Common myeloid progenitor, CD34-positive (primary cell): ENCODE results near the gene FAM168B.

Experiments
- CTCF ChIA-PET: fragments of 350-600 bp; sonication (Branson Sonifier 250); formaldehyde crosslinking; loops from one replicate; lab custom pipeline; 2021; ENCODE audit warnings: antibody characterized with exemption; lab: Charles Lee
- POLR2A ChIA-PET: fragments of 350-600 bp; sonication (Branson Sonifier 250); formaldehyde crosslinking; loops from one replicate; lab custom pipeline; 2021; ENCODE audit warnings: antibody characterized with exemption; lab: Charles Lee
- DNase-seq, 3 donors: peaks; one replicate each; pipeline versions ENCODE4 v3.0.0 to v3.0.0-alpha.2; 2013
- H3K27ac ChIP-seq, 2 experiments: 1 replicate in 1 of 2; 2 replicates in 1 of 2; pipeline ENCODE4 v1.7.0; 2013; ENCODE audit warnings: inconsistent platforms in 2 of 2, low read length in 2 of 2, mild to moderate bottlenecking in 2 of 2, low read depth in 1 of 2, moderate library complexity in 1 of 2; ENCODE audit not compliant: severe bottlenecking in 2 of 2, insufficient read depth in 1 of 2, poor library complexity in 1 of 2
- H3K27me3 ChIP-seq, 5 experiments: replicated peaks in 2 of 5; 1 replicate in 3 of 5; 2 replicates in 2 of 5; pipeline versions ENCODE4 v1.6.1 to v1.7.0; 2013; ENCODE audit warnings: low read length in 4 of 5, mild to moderate bottlenecking in 2 of 5, moderate library complexity in 2 of 5, inconsistent platforms in 1 of 5; ENCODE audit not compliant: insufficient read depth in 5 of 5, control insufficient read depth in 4 of 5
- H3K36me3 ChIP-seq, 4 experiments: 1 replicate in 2 of 4; 2 replicates in 2 of 4; pipeline versions ENCODE4 v1.6.1 to v1.7.0; 2013; ENCODE audit warnings: low read length in 3 of 4, control low read depth in 1 of 4, mild to moderate bottlenecking in 1 of 4; ENCODE audit not compliant: control insufficient read depth in 4 of 4, insufficient read depth in 4 of 4
- H3K4me1 ChIP-seq, 4 experiments: 1 replicate in 3 of 4; 2 replicates in 1 of 4; pipeline versions ENCODE4 v1.6.1 to v1.7.1; 2013; ENCODE audit warnings: low read length in 3 of 4, mild to moderate bottlenecking in 3 of 4, control low read depth in 1 of 4, inconsistent platforms in 1 of 4, moderate library complexity in 1 of 4; ENCODE audit not compliant: control insufficient read depth in 4 of 4, insufficient read depth in 4 of 4; ENCODE audit errors: control extremely low read depth in 1 of 4
- H3K4me3 ChIP-seq, 7 experiments: 1 replicate in 4 of 7; 2 replicates in 3 of 7; pipeline versions ENCODE4 v1.5.1 to v1.7.0; 2013; ENCODE audit warnings: mild to moderate bottlenecking in 7 of 7, low read length in 6 of 7, moderate library complexity in 6 of 7, inconsistent platforms in 2 of 7, low read depth in 2 of 7, control low read depth in 1 of 7; ENCODE audit not compliant: insufficient read depth in 4 of 7, control insufficient read depth in 1 of 7; ENCODE audit errors: extremely low read depth in 1 of 7
- H3K9me3 ChIP-seq, 5 experiments: 1 replicate in 4 of 5; 2 replicates in 1 of 5; pipeline versions ENCODE4 v1.6.1 to v1.7.1; 2013; ENCODE audit warnings: low read length in 4 of 5, mild to moderate bottlenecking in 2 of 5, inconsistent platforms in 1 of 5, low read depth in 1 of 5, moderate library complexity in 1 of 5; ENCODE audit not compliant: control insufficient read depth in 4 of 5, insufficient read depth in 2 of 5; ENCODE audit errors: control extremely low read depth in 1 of 5
- WGBS: methylation state at CpG from one replicate; pipeline ENCODE4 v1.1.5; 2013; ENCODE audit not compliant: insufficient coverage; 5-methylcytosine and 5-hydroxymethylcytosine counted together

Gene FAM168B

GRCh38 chr2:131067465-131068125 is 25.7 kb downstream of the FAM168B start:
- H3K27me3 ChIP-seq: no peaks in the 10 kb centered on the region
- ChIA-PET POLR2A (no interaction called here), CTCF (interaction anchor here (1.1 to 2.0 kb wide), 4 partner anchors 9 to 50 kb away, joined by 3 to 4 read pairs (median 4); no protein-coding TSS in a partner anchor)
- H3K27ac ChIP-seq: no peak overlapping the region
- H3K4me3 ChIP-seq: no peak overlapping the region
- no peaks in the 10 kb centered on the region for H3K4me1 ChIP-seq
- H3K9me3 ChIP-seq: no peaks in the 10 kb centered on the region
- H3K36me3 ChIP-seq: peaks cover 21 to 77% (median 42%) of the 10 kb centered on the region in 4 experiments
- DNase-seq: no peak
- no CpG with 5 or more reads among the region's 2 CpGs for WGBS

DNA sequence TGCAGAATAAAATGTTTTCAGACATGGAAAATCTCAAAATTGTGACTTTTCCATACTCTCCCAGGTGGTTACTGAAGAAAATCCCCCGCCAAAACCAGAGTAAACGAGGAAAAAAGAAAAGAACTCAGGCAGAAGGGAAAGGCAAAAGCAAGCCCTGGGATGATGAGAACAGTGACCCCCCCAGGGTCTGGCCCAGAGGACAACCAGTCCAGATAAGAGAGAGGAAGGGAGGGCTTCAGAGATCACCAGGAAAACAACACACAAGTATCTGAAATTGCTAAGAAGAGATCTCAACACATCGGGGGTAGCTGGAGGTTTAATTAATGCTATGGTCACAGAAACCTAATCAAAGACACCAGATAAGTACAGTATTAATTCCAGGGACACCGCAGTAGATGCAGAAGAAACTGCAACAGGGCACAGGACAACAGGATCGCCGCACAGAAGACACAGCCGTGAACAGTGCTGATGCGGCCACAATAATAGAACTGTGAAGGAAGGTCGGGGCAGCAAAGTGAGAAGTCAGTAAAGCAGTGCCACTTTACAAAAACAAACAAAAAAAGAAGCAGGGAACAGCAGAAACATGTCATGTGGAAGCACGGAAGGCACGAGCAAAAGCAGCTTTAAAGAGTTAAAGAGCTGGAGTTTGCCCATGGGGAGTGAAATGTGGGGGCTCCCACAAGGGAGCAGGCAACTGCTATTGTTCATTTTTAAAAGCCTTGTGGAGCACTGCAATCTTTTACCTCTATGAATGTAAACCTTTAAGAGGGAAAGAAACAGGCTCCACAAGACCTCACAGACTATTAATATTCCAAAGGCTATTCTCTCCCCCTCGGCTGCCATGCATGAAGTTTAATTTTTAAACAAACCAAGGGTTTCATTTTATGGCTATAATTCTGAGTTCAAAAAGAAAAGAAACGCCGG is 28.4 kb downstream of the FAM168B start:
- H3K27me3 ChIP-seq: no peaks in the 10 kb centered on the region
- 91% methylated on average over 6 of the region's 14 CpGs for whole genome bisulfite sequencing
- POLR2A ChIA-PET: no interaction called here
- no peaks in the 10 kb centered on the region for H3K4me1 ChIP-seq
- H3K4me3 ChIP-seq: no peak overlapping the region
- peaks cover 12 to 67% (median 28%) of the 10 kb centered on the region in 4 experiments for H3K36me3 ChIP-seq
- H3K9me3 ChIP-seq: no peaks in the 10 kb centered on the region
- H3K27ac ChIP-seq: no peak overlapping the region
- CTCF ChIA-PET: interaction anchor here (1.0 kb wide), 1 partner anchor 23 kb away, joined by 3 read pairs; no protein-coding TSS in a partner anchor
- DNase-seq: no peak

DNA sequence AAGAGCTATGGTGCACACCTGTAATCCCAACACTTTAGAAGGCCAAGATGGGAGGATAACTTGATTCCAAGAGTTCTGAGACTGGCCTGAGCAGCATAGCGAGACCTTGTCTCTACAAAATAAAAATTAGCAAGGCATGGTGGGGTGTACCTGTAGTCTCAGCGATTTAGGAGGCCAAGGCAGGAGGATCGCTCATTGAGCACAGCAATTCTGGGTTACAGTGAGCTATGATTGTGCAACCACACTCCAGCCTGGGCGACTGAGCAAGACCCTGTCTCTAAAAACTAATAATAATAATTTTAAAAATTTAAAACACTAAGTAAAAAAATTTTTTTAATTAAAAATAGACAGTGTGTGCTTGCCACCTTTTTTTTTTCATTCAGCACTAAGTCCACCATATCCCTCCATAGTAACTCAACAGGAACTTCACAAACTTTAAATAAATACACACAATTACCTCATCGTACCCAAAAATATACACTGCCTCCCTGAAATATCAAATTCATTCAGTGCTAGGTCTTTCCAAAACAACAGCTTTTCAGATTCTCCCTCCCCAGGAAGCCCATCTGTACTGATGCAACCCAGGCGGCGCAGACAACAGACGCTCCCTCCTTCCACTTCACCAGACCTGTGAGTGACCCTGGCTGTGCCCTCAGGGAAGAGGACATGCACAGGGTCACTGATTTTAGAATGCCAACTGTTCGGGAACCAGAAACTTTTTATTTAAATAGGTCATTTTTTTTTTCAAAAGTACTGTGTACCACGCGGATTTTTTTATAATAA is 29.6 kb downstream of the FAM168B start:
- 88% methylated on average over 4 of the region's 11 CpGs for WGBS
- H3K9me3 ChIP-seq: no peaks in the 10 kb centered on the region
- ChIA-PET POLR2A (no interaction called here), CTCF (no interaction called here)
- no peak overlapping the region for H3K4me3 ChIP-seq
- H3K27me3 ChIP-seq: no peaks in the 10 kb centered on the region
- H3K36me3 ChIP-seq: peaks cover 7 to 68% (median 29%) of the 10 kb centered on the region in 4 experiments
- no peak overlapping the region for H3K27ac ChIP-seq
- no peaks in the 10 kb centered on the region for H3K4me1 ChIP-seq
- no peak for DNase-seq

GRCh38 chr2:131058920-131059319 is 34.3 kb downstream of the FAM168B start:
- peaks cover 12 to 72% (median 44%) of the 10 kb centered on the region in 4 experiments for H3K36me3 ChIP-seq
- ChIA-PET CTCF (no interaction called here), POLR2A (no interaction called here)
- no peaks in the 10 kb centered on the region for H3K27me3 ChIP-seq
- WGBS: 90% methylated on average over 3 of the region's 4 CpGs
- H3K27ac ChIP-seq: no peak overlapping the region
- H3K9me3 ChIP-seq: no peaks in the 10 kb centered on the region
- H3K4me3 ChIP-seq: no peak overlapping the region
- no peak for DNase-seq
- H3K4me1 ChIP-seq: no peaks in the 10 kb centered on the region

- DNase-seq: no peak
- POLR2A ChIA-PET: no interaction called here
- H3K4me3 ChIP-seq: no peak overlapping the region
- H3K4me1 ChIP-seq: no peaks in the 10 kb centered on the region
- H3K27me3 ChIP-seq: no peaks in the 10 kb centered on the region
- peaks cover 12 to 74% (median 47%) of the 10 kb centered on the region in 4 experiments for H3K36me3 ChIP-seq
- no peak overlapping the region for H3K27ac ChIP-seq
- CTCF ChIA-PET: no interaction called here
- WGBS: 95% methylated on average over 7 of the region's 8 CpGs
- H3K9me3 ChIP-seq: no peaks in the 10 kb centered on the region
Observed at GRCh38 chr2:131058214-131058843, 34.9 kb downstream of the FAM168B start.

DNA sequence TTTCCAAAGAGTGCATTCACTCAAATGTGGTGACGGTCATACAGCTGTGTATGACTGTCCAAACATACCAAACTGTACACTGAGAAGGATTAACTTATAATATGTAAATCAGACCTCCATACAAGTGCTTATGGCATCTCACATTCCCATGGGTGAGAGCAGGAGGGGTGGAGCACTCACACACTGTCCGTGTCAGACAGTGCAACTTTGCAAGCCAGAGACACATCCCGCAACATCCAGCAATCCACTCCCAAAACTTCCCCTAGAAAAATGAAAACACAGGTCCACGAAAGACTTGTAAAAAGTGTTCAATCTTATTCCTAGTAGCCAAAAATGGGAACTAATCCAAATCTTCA is 36.4 kb downstream of the FAM168B start:
- no peaks in the 10 kb centered on the region for H3K27me3 ChIP-seq
- H3K36me3 ChIP-seq: peaks cover 16 to 77% (median 56%) of the 10 kb centered on the region in 4 experiments
- H3K4me1 ChIP-seq: no peaks in the 10 kb centered on the region
- ChIA-PET POLR2A (no interaction called here), CTCF (interaction anchor here (1.1 kb wide), 1 partner anchor 78 kb away, joined by 3 read pairs; no protein-coding TSS in a partner anchor)
- DNase-seq: no peak
- H3K4me3 ChIP-seq: no peak overlapping the region
- WGBS: 100% methylated on average over 2 of the region's 4 CpGs
- H3K9me3 ChIP-seq: no peaks in the 10 kb centered on the region
- H3K27ac ChIP-seq: no peak overlapping the region
